ENCODE results near the gene AGAP4.
A peak's percentile ranks its signal among the peaks of the same experiment; 100 is the strongest.
"Not testable (repeated sequence)": the region's sequence is repeated elsewhere in the genome, so short reads cannot be mapped to it uniquely, and the experiment has no call there.

Gene AGAP4

DNA sequence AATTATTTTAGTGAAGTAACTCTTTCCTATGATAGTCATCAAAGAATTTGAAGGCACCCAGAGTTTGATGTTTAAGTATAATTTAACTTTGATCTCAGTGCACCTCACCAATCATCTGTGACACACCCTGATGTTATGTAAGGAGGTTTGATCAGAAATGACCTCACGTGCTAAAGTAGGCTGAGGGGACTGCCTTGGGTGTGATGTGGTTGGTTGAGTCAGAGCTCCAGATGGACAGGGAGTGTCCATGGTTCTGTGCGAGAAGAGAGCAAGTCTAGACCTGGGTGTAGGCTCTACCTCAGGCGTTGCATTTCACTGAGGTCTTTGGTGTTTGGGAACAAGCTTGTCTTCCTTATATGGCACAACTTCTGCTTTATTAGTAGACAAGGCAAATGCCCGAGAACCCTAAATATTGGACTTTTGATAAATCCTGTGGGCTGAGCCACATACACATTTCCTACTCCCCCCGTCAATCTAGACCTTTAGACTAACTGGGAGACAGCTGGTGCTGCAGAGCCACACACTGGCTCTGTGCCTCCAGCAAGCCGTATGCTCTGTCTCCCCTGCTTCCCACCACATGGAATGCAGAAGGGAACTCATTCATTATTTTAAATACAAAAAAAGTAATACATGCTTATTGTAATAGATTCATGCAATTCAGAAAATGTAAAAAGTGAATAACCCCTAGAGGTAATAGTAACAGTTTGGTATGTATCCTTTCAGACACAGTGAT, 56.4 kb downstream of the AGAP4 start:
- DNase-seq: peak; percentile 11

DNA sequence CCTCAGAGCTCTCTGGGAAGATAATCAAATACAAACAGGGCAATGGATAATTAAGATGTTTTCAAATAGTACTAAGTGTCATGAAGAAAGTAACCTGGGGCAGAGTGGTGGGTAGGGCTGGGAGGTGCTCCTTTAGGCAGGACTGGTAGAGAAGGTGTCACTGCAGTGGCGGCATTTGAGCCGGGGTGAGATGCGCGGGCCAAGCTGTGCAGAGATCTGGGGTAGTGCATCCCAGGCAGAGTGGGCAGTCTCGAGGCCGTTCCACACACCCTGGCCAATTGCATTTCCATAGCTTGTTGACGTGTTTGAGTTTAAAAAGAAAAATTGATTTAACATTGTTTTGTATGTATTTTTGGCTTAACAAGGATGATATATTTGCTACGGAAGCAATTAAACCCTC, 57.3 kb downstream of the AGAP4 start:
- DNase-seq: not testable (repeated sequence)

DNA sequence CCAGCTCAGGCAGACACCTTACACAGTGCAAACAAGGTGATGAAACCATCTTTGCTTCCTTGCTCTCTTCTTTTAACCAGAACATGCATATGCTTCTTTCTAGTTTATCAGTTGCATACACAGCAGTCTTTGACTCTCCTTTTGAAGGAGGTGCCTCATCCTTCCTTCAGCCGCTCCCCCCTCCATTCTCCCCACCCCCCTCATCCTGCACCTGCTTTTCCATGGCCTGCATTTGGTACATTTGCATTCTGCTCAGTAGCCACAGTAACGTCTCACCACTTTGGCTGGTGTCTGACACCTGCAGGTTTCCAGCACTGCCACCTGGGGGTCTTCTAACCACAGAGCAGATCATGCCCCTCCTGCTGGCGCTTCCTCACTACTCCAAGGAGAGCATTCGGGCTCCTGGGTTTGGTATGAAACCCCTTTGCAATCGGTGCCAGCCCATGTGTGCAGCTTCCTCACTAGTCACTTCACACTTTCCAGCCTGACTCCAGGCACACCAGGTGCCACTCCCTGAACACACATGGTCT, 60.0 kb downstream of the AGAP4 start:
- DNase-seq: not testable (repeated sequence)

DNA sequence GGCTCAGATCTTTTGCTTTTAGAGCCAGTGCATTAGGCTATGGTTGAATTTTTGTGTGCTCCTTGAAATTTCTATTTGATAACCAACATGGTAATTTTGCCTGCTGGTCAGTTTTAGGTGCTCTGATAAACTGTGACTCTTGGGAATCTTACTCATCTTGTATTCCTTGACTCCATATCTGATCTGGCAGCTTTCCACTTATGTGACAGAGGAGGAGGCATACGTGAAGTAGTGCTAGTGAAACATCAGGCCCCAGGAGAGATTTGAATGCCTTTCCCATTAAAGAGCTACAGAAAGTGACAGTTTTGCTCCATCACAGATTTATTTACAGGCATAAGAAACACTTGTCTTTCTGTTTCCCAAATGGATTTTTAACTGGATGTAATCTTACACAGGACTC, 61.1 kb downstream of the AGAP4 start:
- not testable (repeated sequence) for DNase-seq
